ACC112 (cell line): ENCODE results near the gene SVIP.

Source experiments
- H2AFZ ChIP-seq: fragments of 200-600 bp; sonication (generic); one replicate; pipeline ENCODE4 v1.6.0; 2017; ENCODE audit warnings: antibody characterized with exemption, low read length; ENCODE audit not compliant: unreplicated experiment
- H3K27ac ChIP-seq: fragments of 200-600 bp; sonication (generic); 2 replicates; pipeline ENCODE4 v1.5.1; 2014; ENCODE audit warnings: low read depth, mild to moderate bottlenecking, antibody characterized with exemption, low read length, moderate library complexity
- H3K27me3 ChIP-seq: fragments of 200-600 bp; sonication (generic); 2 replicates; pipeline ENCODE4 v1.6.1; 2014; ENCODE audit warnings: mild to moderate bottlenecking, antibody characterized with exemption, low read length, moderate library complexity, mixed read lengths; ENCODE audit not compliant: insufficient read depth
- H3K36me3 ChIP-seq: fragments of 200-600 bp; sonication (generic); 2 replicates; pipeline ENCODE4 v1.6.1; 2016; ENCODE audit warnings: mild to moderate bottlenecking, antibody characterized with exemption, low read length, moderate library complexity, mixed read lengths; ENCODE audit not compliant: insufficient read depth
- H3K4me1 ChIP-seq: fragments of 200-600 bp; sonication (generic); one replicate; pipeline ENCODE4 v1.6.1; 2016; ENCODE audit warnings: low read length, mixed read lengths; ENCODE audit not compliant: insufficient read depth, unreplicated experiment, control insufficient read depth
- H3K4me3 ChIP-seq: fragments of 200-600 bp; sonication (generic); 2 replicates; pipeline ENCODE4 v1.5.1; 2014; ENCODE audit warnings: mild to moderate bottlenecking, low read depth, low read length
- H3K79me2 ChIP-seq: fragments of 200-600 bp; sonication (generic); one replicate; pipeline ENCODE4 v1.6.0; 2016; ENCODE audit warnings: low read length; ENCODE audit not compliant: control insufficient read depth, unreplicated experiment, insufficient read depth

SVIP gene

DNA sequence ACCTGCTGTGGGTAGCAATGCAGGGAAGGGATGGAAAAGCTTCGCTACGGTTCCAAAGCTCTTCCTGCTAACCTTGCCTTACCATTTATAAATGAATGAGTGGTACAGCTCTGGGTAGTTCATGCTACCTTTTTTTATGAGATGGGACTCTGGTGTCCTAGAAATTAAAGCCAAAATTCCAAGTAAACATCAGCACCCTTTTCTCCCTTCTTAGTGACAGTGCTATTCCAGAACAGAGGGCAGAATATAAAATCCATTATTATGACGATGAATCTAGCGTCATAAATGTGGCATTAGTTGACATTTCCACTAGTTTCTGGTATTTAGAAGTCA lies 447 bp upstream of the SVIP start:
- peak overlapping the region; percentile 96 for H3K4me3 ChIP-seq
- no peak overlapping the region for H2AFZ ChIP-seq
- peaks cover 14% of the 10 kb centered on the region for H3K4me1 ChIP-seq
- no peaks in the 10 kb centered on the region for H3K27me3 ChIP-seq
- no peaks in the 10 kb centered on the region for H3K36me3 ChIP-seq
- peaks cover 8% of the 10 kb centered on the region for H3K79me2 ChIP-seq
- no peak overlapping the region for H3K27ac ChIP-seq

DNA sequence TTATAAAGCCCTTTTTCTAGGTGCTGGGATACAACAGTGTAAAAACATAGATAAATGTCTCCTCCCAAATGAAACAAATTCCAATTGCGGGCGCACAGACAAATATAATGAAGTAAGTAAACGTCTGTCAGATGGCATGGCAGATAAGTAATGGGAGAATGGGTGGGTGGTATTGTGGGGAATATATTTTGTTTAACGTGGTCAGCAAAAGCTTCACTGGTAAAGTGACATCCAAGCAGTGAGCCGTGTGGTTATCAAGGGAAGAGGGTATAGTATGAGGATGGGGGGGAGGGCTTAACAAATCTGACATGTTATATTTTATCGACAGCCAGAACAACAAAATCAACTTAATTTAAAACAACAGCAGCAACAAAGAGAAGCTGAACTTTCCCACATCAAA lies 1.2 kb downstream of the SVIP start:
- Histone ChIP-seq H3K27ac (no peak overlapping the region), H3K36me3 (no peaks in the 10 kb centered on the region), H3K4me1 (peaks cover 14% of the 10 kb centered on the region), H3K27me3 (no peaks in the 10 kb centered on the region), H2AFZ (peak overlapping the region; percentile 100), H3K4me3 (peak overlapping the region; percentile 96), H3K79me2 (peaks cover 8% of the 10 kb centered on the region)

DNA sequence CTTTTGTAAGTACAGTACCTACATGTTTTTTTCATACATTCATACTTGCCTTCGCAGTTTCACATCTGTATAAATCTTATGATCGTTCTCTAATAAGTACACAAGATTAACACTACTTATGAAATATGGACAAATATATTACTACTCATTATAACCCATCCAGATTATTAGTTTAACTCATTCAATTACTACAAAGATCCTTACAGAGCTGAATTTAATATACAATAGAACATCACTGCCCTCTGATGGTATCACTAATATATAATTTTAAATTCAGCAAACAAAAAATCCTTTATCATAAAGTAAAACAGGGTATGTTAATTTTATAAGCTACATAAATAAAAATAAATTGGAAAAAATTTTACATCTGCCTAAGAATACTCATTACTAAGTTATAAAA lies 7.4 kb downstream of the SVIP start:
- no peaks in the 10 kb centered on the region for H3K27me3 ChIP-seq
- H3K27ac ChIP-seq: no peak overlapping the region
- H3K79me2 ChIP-seq: no peaks in the 10 kb centered on the region
- no peak overlapping the region for H3K4me3 ChIP-seq
- no peaks in the 10 kb centered on the region for H3K4me1 ChIP-seq
- 0 out of 2 replicates have a peak, but pooled peaks cover 3% of the 10 kb centered on the region for H3K36me3 ChIP-seq
- H2AFZ ChIP-seq: no peak overlapping the region

DNA sequence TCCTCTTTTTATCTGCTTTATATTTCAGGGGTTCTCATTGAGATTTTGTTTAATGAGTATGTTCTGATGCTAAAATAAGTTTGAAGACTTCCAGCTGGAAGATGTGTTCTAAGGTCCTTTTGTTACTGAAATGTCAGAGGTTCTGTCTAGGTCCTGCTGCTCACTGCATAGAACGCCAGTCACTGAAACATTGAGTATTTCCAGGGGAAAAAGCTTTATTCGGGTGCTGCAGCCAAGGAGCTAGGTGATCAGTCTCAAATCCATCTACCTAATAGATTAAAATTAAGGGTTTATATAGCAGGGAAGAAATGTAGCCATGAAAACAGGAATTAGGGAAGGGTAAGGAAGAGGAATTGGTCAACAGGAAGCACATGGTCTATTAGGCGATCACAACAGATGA lies 19.7 kb downstream of the SVIP start:
- Histone ChIP-seq H3K27me3 (no peaks in the 10 kb centered on the region), H3K4me1 (peaks cover 13% of the 10 kb centered on the region), H3K4me3 (no peak overlapping the region), H3K27ac (no peak overlapping the region), H2AFZ (no peak overlapping the region), H3K79me2 (no peaks in the 10 kb centered on the region), H3K36me3 (no peaks in the 10 kb centered on the region)

DNA sequence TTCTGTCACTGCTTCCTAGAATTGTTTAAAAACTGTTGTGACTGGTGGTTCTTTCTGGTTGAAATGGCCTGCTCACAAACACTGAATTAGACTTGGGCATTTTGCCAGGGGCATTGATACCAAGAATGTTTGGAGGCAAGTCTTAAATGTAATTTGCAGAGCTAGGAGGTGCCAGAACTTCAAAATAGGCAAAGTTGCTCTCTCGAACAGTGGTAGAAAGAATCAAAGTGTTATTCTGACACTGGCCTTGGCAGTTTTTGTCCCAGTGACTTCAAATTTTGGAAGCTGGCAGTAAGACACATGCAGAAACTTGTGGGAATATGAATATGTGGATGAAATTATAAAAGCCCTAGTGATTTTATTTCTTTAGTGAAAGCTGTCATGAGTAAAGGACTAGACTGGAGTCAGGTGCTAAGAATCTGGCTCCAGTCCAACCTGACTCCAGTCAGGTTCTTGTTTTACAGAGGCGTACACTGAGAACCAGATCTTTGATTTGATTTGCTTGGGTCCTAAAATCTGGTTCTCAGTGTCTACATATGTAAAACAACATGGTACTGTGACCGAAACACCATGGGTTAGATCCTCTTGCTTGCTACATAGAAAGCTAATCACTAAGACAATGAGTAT lies 20.9 kb downstream of the SVIP start:
- Histone ChIP-seq H2AFZ (no peak overlapping the region), H3K4me3 (no peak overlapping the region), H3K27ac (no peak overlapping the region), H3K36me3 (no peaks in the 10 kb centered on the region), H3K27me3 (0 out of 2 replicates have a peak, but pooled peaks cover 5% of the 10 kb centered on the region), H3K4me1 (peaks cover 13% of the 10 kb centered on the region), H3K79me2 (no peaks in the 10 kb centered on the region)

DNA sequence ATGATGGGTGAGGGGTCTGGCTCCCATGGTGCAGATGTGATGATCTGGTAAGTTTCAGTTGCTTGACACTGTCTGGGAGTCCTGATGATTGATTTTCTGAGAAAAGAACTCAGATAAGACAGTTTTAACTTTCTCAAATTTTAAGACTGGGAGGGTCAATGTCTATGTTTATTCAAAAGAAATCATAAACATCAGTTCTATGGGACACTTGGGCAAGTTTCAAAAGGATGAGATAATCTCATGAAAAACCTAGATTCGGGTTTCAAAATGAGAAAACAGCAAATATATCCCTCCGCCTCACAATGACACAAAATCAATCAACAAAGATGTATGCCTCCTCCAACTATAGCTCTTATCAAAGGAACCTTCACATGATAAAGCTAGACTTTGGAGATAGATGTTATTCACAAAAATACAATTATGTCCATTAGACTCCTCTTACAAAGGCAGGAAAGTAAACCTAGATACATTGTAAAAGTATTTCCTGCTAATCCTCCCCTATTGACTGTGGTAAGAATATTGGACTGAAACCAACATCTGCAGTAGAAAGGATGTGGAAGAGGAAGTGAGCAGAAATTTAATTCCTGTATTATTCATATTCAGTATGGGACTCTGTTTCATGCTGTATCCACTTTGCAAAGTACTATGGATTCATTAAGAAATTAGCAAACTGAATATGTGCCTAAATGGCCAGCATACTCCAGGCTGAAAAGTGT lies 21.6 kb downstream of the SVIP start:
- Histone ChIP-seq H3K4me1 (peaks cover 13% of the 10 kb centered on the region), H3K79me2 (no peaks in the 10 kb centered on the region), H3K4me3 (no peak overlapping the region), H2AFZ (no peak overlapping the region), H3K27me3 (peaks cover 5% of the 10 kb centered on the region; the same call in 1 of the 2 replicates), H3K27ac (no peak overlapping the region), H3K36me3 (no peaks in the 10 kb centered on the region)

DNA sequence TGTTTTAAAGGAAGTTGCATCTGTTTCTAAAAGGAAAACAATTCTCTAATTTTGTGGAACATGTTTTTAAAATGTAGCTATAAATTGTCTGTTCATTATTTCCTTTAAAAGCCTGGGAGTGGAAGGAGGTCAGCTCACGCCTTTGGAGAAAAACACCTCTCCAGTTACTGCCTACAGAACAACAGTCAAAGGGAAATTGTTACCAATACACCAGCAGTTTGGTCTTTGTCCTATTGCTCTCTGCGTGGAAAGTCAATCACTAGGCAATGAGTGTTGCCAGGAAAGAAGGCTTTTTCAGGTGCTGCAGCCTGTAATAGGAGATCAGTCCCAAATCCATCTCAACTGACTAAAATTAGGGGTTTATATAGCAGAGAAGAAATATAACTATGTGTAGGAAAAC lies 22.2 kb downstream of the SVIP start:
- H3K4me3 ChIP-seq: no peak overlapping the region
- no peak overlapping the region for H3K27ac ChIP-seq
- no peaks in the 10 kb centered on the region for H3K36me3 ChIP-seq
- H3K27me3 ChIP-seq: peaks cover 10% of the 10 kb centered on the region; the same call in 1 of the 2 replicates
- no peaks in the 10 kb centered on the region for H3K79me2 ChIP-seq
- peaks cover 13% of the 10 kb centered on the region for H3K4me1 ChIP-seq
- no peak overlapping the region for H2AFZ ChIP-seq

DNA sequence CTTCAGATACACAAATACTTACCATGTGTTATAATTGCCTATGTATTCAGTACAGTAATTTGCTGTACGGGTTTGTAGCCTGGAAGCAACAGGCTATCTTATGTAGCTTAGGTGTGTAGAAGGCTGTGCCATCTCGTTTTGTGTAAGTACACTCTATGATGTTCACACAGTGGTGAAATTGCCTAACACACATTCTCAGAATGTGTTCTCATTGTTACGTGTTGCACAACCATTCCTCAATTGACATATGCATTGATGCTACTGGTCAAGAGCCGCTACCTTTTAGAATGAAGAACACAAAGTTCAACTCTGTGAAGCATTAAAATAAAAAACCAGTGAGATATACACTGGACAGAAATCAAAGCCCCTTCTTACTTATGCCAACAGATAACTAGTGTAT lies 26.7 kb downstream of the SVIP start:
- Histone ChIP-seq H3K79me2 (no peaks in the 10 kb centered on the region), H2AFZ (no peak overlapping the region), H3K27me3 (peaks cover 18% of the 10 kb centered on the region; the same call in 1 of the 2 replicates), H3K27ac (no peak overlapping the region), H3K4me3 (no peak overlapping the region), H3K4me1 (peaks cover 5% of the 10 kb centered on the region), H3K36me3 (no peaks in the 10 kb centered on the region)

DNA sequence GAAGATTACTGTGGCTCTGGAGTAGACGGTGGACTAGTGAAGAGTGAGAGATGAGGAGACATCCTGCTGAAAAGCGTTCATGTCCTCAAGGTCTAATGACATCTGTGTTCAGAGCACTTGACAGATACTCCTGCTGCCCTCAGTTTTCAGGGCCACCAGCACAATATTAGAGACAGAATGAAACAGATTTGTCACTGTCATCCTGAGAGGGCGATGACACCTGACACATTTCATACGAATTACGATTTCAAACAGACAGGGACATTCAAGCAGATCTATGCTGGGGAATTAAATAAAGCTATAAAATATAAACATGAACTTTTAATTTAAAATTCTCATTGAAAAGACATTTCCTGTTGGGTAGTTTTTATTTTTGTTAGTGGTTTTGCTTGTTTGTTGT lies 29.1 kb downstream of the SVIP start:
- Histone ChIP-seq H2AFZ (no peak overlapping the region), H3K27me3 (peaks cover 18% of the 10 kb centered on the region; the same call in 1 of the 2 replicates), H3K27ac (no peak overlapping the region), H3K79me2 (no peaks in the 10 kb centered on the region), H3K4me3 (no peak overlapping the region), H3K4me1 (peaks cover 5% of the 10 kb centered on the region), H3K36me3 (no peaks in the 10 kb centered on the region)

DNA sequence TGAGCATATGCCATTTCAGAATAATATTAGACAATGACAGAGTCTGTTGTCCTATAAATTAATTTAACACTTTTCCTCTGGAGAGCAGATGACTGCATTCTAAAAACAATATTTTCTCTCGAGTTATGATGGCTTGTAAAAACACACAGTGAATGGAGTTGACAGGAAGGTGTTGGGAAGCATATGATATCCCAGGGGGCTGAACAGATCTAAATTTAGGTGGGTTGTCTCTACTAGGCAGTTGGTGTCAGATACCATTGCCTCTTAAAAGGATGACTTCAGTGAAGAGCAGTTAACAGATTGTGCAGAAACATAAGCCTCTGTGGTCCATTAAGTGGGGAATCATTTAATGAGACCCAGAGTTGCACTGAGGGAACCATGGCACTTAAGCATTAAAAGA lies 30.7 kb downstream of the SVIP start:
- H3K36me3 ChIP-seq: no peaks in the 10 kb centered on the region
- no peak overlapping the region for H3K27ac ChIP-seq
- no peaks in the 10 kb centered on the region for H3K79me2 ChIP-seq
- no peak overlapping the region for H3K4me3 ChIP-seq
- H3K4me1 ChIP-seq: peaks cover 10% of the 10 kb centered on the region
- no peak overlapping the region for H2AFZ ChIP-seq
- peaks cover 13% of the 10 kb centered on the region; the same call in 1 of the 2 replicates for H3K27me3 ChIP-seq

DNA sequence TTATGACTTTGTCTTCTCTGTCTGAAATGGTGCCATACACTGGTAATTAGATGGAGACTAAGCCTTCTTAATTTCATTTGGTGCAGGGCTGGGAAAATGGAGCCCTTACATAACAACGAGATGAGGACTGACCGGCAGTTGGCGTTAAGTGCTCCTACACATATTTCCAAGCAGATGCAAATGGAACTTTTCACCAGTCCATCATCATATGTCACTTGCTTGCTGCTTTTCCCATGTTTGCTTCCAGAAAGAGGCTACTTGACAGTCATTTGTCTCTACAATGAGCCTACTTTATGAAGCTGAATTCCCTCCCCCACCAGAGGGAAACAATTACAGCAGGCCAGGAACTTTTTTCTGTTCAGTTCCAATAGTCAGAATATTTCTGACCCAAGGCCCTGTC lies 32.6 kb downstream of the SVIP start:
- Histone ChIP-seq H3K4me1 (peaks cover 19% of the 10 kb centered on the region), H3K27ac (no peak overlapping the region), H3K79me2 (no peaks in the 10 kb centered on the region), H3K27me3 (0 out of 2 replicates have a peak, but pooled peaks cover 8% of the 10 kb centered on the region), H2AFZ (no peak overlapping the region), H3K4me3 (no peak overlapping the region), H3K36me3 (no peaks in the 10 kb centered on the region)
